GM21526 (cell line): ENCODE measurements around the gene CD1C.
"Not testable (repeated sequence)": the region's sequence is repeated elsewhere in the genome, so short reads cannot be mapped to it uniquely, and the experiment has no call there.

Experiments used
- ATAC-seq: cut with Tn5 transposase; IDR thresholded peaks from one replicate; pipeline ENCODE4 v1.9.1; 2021; ENCODE audit warnings: moderate library complexity; ENCODE audit not compliant: unreplicated experiment, low FRiP score

The CD1C gene

DNA sequence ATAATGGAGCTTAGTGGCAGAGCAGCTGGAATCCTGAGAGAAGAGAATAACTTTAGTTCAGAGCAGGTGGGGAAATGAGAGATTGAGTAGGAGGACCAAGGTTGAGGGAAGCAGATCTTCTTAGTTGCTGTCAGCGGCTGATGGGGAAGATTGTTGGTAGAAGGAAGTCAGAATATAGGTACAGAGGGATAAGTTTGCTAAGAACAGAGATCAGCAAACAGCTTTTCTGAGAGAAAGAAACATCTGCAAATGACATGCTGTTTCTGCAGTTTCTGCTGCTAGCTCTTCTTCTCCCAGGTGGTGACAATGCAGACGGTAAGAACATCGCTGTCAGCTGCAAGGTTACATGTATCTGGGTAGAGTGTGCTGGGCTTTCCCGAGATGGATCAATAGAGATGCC, at the start of gene CD1C:
Gene CD1C (plus strand): TSS at position 113 of the 400 bp plus-strand sequence. CDS start 142 bp downstream, at position 255.
- peak; percentile 21 for ATAC-seq

GRCh38 chr1:158246650-158247049, 43.1 kb upstream of the CD1C start:
- ATAC-seq, result no peak

DNA sequence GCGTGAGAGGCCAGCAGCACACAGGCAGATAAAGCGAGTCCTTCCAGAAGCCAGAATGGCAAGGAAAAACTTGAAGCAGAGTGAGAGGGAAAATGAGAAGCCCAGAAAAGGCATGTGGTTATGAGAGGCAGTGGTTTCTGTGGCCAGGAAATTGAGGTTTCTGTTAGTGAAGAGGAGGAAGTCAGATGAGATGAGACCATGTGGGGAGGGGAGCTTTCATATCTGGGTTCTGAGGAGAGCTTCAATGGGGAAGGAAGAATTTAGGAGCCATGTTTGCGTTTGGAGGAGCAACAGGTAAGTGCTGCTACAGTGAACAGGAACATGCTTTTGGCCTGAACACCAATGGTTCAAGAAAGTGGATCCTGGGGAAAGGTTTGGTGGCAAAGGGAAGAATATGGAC, 41.6 kb upstream of the CD1C start:
- ATAC-seq, result peak; percentile 60

GRCh38 chr1:158248771-158249170, 41.0 kb upstream of the CD1C start:
- ATAC-seq, result no peak

GRCh38 chr1:158249646-158250045, 40.1 kb upstream of the CD1C start:
- ATAC-seq, result no peak

DNA sequence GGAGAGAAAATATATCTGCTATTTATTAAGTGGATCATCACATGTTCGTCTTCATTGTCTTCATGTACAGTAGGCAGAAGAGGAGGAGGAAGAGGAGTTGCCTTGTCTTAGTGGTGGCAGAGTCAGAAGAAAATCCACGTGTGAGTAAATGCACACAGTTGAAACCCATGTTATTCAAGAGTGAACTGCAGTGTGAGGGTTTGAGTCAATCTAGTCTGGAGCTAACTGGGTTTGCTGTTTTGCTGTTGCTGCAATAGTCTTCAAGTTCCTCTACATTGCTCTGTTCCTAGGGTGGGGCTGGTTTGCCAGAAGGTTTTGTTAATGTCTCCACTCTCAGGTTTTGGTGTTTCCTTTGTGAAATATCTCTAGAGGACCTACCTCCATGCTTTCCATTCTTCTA, 38.6 kb upstream of the CD1C start:
- no peak for ATAC-seq

- no peak for ATAC-seq
These were observed 34.1 kb upstream of the CD1C start for GRCh38 chr1:158255656-158256055.

GRCh38 chr1:158256747-158257146, 33.0 kb upstream of the CD1C start:
- ATAC-seq, result not testable (repeated sequence)

GRCh38 chr1:158257888-158258287, 31.8 kb upstream of the CD1C start:
- no peak for ATAC-seq

DNA sequence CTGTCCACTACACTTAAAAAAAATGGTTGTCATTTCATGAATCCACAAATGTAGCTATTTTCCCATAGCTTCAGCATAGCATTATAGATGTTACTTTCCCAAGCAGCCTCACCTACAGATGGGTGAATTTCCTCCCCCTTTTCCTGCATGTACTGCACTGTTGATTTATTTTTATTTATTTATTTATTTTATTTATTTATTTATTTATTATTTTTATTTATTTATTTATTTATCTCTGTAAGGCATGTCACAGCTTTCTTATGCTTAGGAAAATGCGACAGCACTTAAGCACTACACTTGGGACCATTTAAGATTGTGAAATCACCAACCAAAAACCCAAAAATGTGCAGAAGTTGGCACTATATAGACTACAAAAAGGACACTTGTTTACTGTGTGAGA, 30.6 kb upstream of the CD1C start:
- ATAC-seq, result no peak

GRCh38 chr1:158272681-158273080, 17.0 kb upstream of the CD1C start:
- ATAC-seq, result no peak

DNA sequence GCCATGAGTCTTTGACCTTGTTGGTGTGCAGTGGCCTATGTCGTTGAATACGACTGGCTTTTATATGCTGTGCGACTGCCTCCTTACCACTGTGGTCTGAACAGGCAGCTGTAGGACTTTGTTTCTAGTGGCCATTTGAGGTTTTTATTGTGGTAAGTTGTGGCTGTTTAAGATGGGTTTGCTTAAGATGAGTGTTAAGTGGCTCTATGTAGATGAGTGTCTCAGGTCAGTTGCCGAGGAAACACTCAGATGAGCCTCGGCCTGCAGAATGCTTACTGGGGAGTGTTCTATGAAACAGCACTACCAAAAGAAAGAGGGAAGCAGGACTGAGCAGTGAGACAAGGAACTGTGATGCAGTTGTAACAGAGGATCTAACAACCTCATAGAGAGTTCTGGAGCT, 14.9 kb upstream of the CD1C start:
- no peak for ATAC-seq

DNA sequence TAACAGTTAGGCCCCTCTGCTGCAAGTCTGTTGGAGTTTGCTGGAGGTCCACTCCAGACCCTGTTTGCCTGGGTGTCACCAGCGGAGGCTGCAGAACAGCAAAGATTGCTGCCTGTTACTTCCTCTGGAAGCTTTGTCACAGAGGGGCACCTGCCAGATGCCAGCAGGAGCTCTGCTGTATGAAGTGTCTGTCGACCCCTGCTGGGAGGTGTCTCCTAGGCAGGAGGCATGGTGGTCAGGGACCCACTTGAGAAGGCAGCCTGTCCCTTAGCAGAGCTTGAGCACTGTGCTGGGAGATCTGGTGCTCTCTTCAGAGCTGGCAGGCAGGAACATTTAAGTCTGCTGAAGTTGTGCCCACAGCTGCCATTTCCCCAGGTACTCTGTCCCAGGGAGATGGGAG, 7.3 kb upstream of the CD1C start:
- ATAC-seq, result not testable (repeated sequence)

DNA sequence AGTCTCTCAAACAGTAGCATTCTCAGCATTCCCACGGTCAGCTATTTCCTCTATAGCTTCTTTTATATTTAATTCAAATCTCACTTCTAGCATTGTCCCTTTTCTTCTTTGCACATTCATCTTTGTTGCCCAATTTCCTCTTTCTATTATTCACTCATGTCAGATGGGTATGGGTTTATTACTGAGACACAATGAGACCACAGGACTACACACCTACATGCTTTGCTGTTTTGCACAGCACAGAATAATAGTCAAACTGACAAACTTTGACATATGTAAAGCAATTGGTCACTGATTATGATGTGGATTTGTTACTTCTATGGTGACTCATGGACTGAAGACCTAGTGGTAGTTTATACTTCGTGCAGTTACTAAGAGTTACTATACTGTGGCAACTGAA, 5.8 kb upstream of the CD1C start:
- ATAC-seq, result no peak

DNA sequence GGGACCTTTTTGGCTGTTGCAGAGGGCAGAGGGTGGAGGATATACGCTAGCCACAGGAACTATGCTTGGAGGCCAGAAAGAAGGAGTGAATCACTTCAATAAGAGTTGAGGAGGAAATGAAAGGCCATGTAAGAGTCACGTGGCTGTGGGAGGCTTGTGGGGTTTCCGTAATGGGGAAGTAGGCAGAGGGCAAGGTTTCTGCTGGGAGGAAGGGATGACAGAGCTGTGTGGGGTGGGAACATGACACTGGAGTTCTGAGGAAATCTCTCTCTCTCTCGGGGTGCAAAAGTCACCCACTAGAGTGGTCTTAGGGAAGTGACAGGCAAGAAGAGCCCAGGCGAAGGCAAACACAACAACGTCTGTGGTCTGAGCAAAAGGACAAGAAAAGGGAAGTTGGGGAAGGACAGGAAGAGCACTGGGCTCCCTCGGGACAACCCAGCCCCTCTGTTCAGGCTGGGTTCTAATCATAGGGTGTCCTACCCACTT, 3.9 kb upstream of the CD1C start:
- peak; percentile 66 for ATAC-seq

DNA sequence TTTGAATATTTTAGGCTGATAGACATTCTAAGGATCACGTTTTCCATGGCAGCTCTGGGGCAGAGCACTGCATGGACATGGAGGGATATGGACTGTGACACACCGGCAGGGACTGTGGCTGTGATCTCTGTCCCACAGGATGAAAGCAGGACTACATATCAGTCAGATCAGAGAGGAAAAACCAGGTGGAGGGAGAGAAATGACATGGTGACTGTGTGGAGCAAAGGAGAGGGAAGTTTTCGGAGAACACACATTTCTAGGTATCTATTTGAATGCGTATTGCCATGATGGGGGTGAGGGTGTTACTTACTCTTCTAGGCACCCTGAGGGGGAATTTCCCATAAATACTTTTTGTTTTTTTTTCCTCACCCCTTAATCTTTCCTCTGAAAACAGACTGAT, 3.2 kb upstream of the CD1C start:
- ATAC-seq, result no peak

- no peak for ATAC-seq
These were observed 2.8 kb upstream of the CD1C start for GRCh38 chr1:158286941-158287346.

DNA sequence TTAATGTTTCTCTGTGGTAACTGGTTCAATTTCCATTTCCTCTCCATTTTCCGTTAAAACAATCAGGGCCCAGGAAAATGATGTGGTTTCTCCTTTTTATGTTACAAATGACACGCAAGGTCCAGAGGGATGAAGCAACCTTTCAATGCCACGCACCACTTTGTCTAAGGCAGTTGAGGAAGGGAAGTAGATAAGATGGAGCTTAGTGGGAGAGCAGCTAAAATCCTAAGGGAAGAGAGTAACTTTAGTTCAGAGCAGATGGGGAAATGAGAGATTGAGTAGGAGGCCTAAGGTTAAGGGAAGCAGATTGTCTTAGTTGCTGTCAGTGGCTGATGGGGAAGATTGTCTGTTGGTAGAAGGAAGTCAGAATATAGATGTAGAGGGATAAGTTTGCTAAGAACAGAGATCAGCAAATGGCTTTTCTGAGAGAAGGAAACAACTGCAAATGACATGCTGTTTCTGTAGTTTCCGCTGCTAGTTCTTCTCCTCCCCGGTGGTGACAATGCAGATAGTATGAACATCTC, 660 bp downstream of the CD1C start:
- no peak for ATAC-seq

DNA sequence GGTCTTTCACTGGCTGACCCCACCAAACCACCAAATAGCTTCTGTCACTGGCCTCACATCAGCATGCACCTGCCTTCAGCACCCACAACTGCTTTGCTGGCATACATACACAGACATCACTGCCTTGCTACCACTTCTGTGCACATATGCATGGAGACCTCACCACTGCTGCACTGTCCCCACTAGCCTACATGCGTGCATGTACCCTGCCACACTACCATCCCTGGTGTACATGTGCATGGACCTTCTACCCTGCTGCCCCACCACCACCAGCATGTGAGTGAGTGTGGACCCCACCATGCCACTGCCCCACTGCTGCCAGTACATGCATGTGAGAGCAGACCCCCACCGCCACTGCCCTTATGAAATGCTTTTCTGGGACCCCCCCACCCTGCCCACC, 6.1 kb downstream of the CD1C start:
- no peak for ATAC-seq

GRCh38 chr1:158310623-158311022, 20.9 kb downstream of the CD1C start:
- no peak for ATAC-seq

- ATAC-seq, result no peak
These were observed 21.3 kb downstream of the CD1C start for GRCh38 chr1:158311066-158311465.

GRCh38 chr1:158323866-158324265, 34.1 kb downstream of the CD1C start:
- ATAC-seq, result no peak

- no peak for ATAC-seq
These were observed 34.7 kb downstream of the CD1C start for GRCh38 chr1:158324395-158324794.
